ENCODE measurements around the gene SPACA4.

DNA sequence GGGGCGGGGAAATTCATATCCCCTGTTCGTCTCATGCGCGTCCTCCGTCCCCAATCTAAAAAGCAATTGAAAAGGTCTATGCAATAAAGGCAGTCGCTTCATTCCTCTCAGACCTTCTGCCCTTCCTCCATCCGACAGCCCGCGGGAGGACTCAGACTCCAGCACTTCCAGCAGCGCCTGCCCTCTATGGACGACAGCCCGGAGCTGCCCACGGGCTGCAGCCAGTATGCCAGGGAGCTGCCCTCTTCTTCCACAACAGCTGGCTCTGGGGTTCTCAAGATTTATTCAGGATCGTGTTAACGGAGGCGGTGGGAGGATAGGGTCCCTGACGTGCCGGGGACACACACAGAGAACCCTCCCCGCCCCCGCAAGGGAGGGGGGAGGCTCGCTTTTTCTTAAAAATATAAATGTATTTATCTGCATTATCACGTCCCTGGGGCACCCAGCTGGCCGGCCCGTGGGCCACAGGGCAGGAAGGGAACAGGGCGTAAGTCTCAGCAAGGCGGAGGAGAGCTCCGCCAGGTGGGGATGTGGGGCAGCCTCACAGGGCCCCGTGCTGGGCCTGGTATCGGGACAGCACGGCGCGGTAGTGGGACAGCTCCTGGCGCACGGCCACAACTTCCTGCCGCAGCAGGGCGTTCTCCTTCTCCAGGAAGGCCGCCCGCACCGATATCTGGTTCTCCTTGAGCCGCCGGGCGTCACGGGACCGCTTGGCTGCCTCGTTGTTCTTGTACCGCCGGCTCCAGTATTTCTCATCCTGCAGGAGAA lies 23.9 kb downstream of the SPACA4 start:
- TF ChIP-seq, protein P1, sequence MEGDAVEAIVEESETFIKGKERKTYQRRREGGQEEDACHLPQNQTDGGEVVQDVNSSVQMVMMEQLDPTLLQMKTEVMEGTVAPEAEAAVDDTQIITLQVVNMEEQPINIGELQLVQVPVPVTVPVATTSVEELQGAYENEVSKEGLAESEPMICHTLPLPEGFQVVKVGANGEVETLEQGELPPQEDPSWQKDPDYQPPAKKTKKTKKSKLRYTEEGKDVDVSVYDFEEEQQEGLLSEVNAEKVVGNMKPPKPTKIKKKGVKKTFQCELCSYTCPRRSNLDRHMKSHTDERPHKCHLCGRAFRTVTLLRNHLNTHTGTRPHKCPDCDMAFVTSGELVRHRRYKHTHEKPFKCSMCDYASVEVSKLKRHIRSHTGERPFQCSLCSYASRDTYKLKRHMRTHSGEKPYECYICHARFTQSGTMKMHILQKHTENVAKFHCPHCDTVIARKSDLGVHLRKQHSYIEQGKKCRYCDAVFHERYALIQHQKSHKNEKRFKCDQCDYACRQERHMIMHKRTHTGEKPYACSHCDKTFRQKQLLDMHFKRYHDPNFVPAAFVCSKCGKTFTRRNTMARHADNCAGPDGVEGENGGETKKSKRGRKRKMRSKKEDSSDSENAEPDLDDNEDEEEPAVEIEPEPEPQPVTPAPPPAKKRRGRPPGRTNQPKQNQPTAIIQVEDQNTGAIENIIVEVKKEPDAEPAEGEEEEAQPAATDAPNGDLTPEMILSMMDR (IDR thresholded peaks at IDR 0.05; ENCODE audit: low read length) = no peak
- no peak for TF ChIP-seq EZH2phosphoT487 (IDR thresholded peaks at IDR 0.05; ENCODE audit: low read length)

Measured in MM.1S (cell line).